Ascending aorta (tissue), 2 donors: ENCODE results near the gene SPAG5. TPM values are rescaled to one million over a fixed set of nuclear protein-coding genes. Genes with fewer than 3 reads are reported as not detected.

ENCODE experiments used
- DNase-seq, 2 donors: peaks; one replicate each; pipeline ENCODE4 v3.0.0-alpha.2; 2019; ENCODE audit warnings: low spot score in 2 of 2
- H3K27ac ChIP-seq, 2 donors: fragments of 200-600 bp; sonication (generic); one replicate each; pipeline ENCODE4 v1.5.1; 2016 to 2017; ENCODE audit warnings: mild to moderate bottlenecking in 1 of 2
- H3K27me3 ChIP-seq: fragments of 200-600 bp; sonication (generic); one replicate; pipeline ENCODE4 v1.5.1; 2017
- H3K36me3 ChIP-seq, 2 donors: fragments of 200-600 bp; sonication (generic); one replicate each; pipeline ENCODE4 v1.5.1; 2016
- H3K4me1 ChIP-seq, 2 donors: fragments of 200-600 bp; sonication (generic); one replicate each; pipeline ENCODE4 v1.5.1; 2016 to 2017; ENCODE audit warnings: mild to moderate bottlenecking in 1 of 2
- H3K4me3 ChIP-seq, 2 donors: fragments of 200-600 bp; sonication (generic); one replicate each; pipeline ENCODE4 v1.5.1; 2016 to 2017; ENCODE audit warnings: mild to moderate bottlenecking in 1 of 2
- H3K9me3 ChIP-seq, 2 donors: fragments of 200-600 bp; sonication (generic); one replicate each; pipeline ENCODE4 v1.5.1; 2016
- intact Hi-C: fragments of 100-400 bp; cut with DNase I; formaldehyde crosslinking; loops from one replicate; pipeline ENCODE4 v1.15.1; 2023
- total RNA-seq: library from RNA; depleted of rRNA; stranded (reverse); fragments of >200 nt; gene quantifications from one replicate; pipeline ENCODE4 v1.1.0, GENCODE V29; 2016
- TF ChIP-seq, protein P1 (sequence below), 3 experiments: fragments of 200-600 bp in 2 of 3; fragments of 450-650 bp in 1 of 3; sonication (generic) in 2 of 3; IDR thresholded peaks; one replicate each; pipeline ENCODE4 v1.5.1; 2016 to 2019; ENCODE audit warnings: antibody characterized with exemption in 3 of 3, mild to moderate bottlenecking in 1 of 3, moderate library complexity in 1 of 3

SPAG5 gene
- total RNA-seq, 1 donor from 2014 or later, result 1.6 TPM

DNA sequence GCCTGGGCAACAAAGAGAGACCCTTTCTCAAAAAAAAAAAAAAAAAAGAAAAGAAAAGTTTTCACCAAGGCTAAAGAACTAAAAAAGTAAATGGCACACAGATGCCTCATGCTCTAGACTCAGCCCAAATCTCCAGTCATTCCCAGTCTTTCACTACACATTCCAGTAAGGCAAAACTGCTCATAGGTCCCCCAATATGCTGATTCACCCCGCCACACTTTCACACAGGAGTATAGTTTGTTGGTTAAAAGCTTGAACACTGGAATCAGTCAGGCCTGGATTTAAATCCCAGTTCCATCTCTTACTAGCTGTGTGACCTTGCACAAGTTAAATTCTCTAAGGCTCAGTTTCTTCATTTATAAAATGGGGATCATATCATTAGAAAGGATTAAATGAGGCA is 29.4 kb downstream of the SPAG5 start:
- intact Hi-C loops, result no loop called here
- no peak for DNase-seq
- Histone ChIP-seq H3K27me3 (no peaks in the 10 kb centered on the region), H3K27ac (no peak overlapping the region), H3K36me3 (no peaks in the 10 kb centered on the region), H3K4me3 (no peak overlapping the region), H3K4me1 (peaks cover 0 to 20% of the 10 kb centered on the region in 2 donors), H3K9me3 (no peaks in the 10 kb centered on the region)
- TF ChIP-seq, protein P1, sequence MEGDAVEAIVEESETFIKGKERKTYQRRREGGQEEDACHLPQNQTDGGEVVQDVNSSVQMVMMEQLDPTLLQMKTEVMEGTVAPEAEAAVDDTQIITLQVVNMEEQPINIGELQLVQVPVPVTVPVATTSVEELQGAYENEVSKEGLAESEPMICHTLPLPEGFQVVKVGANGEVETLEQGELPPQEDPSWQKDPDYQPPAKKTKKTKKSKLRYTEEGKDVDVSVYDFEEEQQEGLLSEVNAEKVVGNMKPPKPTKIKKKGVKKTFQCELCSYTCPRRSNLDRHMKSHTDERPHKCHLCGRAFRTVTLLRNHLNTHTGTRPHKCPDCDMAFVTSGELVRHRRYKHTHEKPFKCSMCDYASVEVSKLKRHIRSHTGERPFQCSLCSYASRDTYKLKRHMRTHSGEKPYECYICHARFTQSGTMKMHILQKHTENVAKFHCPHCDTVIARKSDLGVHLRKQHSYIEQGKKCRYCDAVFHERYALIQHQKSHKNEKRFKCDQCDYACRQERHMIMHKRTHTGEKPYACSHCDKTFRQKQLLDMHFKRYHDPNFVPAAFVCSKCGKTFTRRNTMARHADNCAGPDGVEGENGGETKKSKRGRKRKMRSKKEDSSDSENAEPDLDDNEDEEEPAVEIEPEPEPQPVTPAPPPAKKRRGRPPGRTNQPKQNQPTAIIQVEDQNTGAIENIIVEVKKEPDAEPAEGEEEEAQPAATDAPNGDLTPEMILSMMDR (IDR thresholded peaks at IDR 0.05), result no peak

- no peak for DNase-seq
- Histone ChIP-seq H3K4me1 (peaks cover 0 to 19% of the 10 kb centered on the region in 2 donors), H3K36me3 (peaks cover 11 to 14% of the 10 kb centered on the region in 2 donors), H3K9me3 (no peaks in the 10 kb centered on the region), H3K27ac (no peak overlapping the region), H3K27me3 (no peaks in the 10 kb centered on the region), H3K4me3 (no peak overlapping the region)
- intact Hi-C loops, result no loop called here
- TF ChIP-seq, protein P1 (IDR thresholded peaks at IDR 0.05), result no peak
Observed at GRCh38 chr17:28567604-28568003, 31.2 kb downstream of the SPAG5 start.

DNA sequence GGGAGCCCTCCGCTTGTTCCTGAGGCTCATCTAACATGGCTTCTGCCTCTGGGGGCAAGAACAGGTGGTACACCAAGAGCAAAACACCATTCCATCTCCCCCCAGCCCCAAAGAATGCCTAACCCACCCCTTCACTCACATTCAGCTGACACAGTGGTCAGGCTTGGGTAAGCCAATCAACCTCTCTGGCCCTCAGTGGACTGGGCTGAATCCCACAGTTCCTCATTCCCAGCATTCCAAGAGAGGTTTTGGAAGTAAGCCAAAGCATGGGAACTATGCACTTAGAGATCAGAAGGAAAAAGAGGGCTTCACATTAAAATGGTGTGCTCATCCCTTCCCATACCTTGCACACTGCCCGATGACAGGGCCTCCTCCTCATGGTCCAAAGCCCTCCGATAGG is 35.4 kb downstream of the SPAG5 start:
- intact Hi-C loops, result no loop called here
- Histone ChIP-seq H3K4me1 (no peaks in the 10 kb centered on the region), H3K36me3 (peaks cover 42 to 48% of the 10 kb centered on the region in 2 donors), H3K9me3 (no peaks in the 10 kb centered on the region), H3K27me3 (no peaks in the 10 kb centered on the region), H3K4me3 (no peak overlapping the region), H3K27ac (no peak overlapping the region)
- no peak for DNase-seq
- TF ChIP-seq, protein P1 (IDR thresholded peaks at IDR 0.05), result no peak

- intact Hi-C loops, result no loop called here
- Histone ChIP-seq H3K4me1 (peaks cover 3 to 11% of the 10 kb centered on the region in 2 donors), H3K4me3 (no peak overlapping the region), H3K9me3 (no peaks in the 10 kb centered on the region), H3K27me3 (no peaks in the 10 kb centered on the region), H3K36me3 (peaks cover 61% of the 10 kb centered on the region in 2 donors), H3K27ac (no peak overlapping the region)
- TF ChIP-seq, protein P1 (IDR thresholded peaks at IDR 0.05), result no peak
- DNase-seq, result no peak
Observed at GRCh38 chr17:28555022-28555421, 43.8 kb downstream of the SPAG5 start.

DNA sequence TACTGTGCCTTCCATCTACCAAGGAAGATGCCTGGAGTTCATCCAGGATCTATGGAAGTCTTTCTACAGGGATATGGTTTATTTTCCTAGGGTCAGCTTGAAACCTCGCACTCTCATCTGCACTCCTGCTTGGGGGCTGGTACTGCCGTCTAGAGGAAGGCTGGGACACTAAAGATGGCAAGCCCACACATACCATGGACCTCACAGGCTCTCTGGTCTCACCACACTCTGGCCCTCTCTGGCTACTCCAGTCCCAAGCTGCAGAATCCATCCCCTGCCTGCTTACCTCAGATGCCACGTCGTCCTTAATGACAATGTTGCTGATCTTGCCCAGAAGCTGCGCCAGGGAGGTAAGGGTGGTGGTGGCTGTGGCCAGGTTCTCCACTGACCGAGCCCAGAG is 44.3 kb downstream of the SPAG5 start:
- TF ChIP-seq, protein P1 (IDR thresholded peaks at IDR 0.05), result no peak
- Histone ChIP-seq H3K4me1 (peaks cover 3 to 11% of the 10 kb centered on the region in 2 donors), H3K4me3 (no peak overlapping the region), H3K27ac (no peak overlapping the region), H3K36me3 (peaks cover 56 to 57% of the 10 kb centered on the region in 2 donors), H3K27me3 (no peaks in the 10 kb centered on the region), H3K9me3 (no peaks in the 10 kb centered on the region)
- intact Hi-C loops, result no loop called here
- no peak for DNase-seq

DNA sequence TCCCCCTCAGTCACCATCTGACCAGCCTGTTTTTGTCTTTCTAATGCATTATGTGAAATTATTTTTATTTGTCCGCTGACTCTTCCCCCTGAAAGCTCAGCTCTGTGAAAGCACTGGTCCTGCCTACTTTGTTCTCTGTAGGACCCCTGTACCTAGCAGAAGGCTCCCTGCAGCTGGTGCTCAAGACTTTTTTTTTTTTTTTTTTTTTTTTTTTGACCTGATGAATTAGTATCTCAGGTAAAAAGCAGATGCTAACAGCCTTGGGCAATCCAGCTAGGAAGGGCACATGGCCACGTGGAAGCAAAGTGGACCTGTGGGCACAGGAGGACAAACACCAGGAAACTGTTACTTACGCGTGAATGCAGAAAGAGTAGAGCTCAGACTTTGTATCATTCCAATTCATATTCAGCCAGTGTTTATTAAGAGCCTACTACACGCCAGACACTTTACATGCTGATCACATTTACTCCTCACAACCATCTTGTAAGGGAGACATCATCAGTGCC is 45.8 kb downstream of the SPAG5 start:
- Histone ChIP-seq H3K27ac (peak overlapping the region; percentile 21 to 59), H3K4me3 (peak overlapping the region in 1 of 2 donors; percentile 88), H3K4me1 (peaks cover 3 to 11% of the 10 kb centered on the region in 2 donors), H3K9me3 (no peaks in the 10 kb centered on the region), H3K27me3 (no peaks in the 10 kb centered on the region), H3K36me3 (peaks cover 43 to 44% of the 10 kb centered on the region in 2 donors)
- no peak for DNase-seq
- TF ChIP-seq, protein P1 (IDR thresholded peaks at IDR 0.05), result no peak
- intact Hi-C loops, result loop anchor here (1.0 kb wide), 1 partner anchor 18 kb away; the partner anchor contains the start of gene PIGS
